Effector memory CD8-positive, alpha-beta T cell (primary cell): ENCODE results near the gene TLL1.

Source experiments
- ATAC-seq: fragments of 150-1000 bp; cut with Tn5 transposase; replicated peaks from 2 replicates; pipeline ENCODE4 v1.10.0; 2021; ENCODE audit warnings: mild to moderate bottlenecking, moderate library complexity
- DNase-seq, 3 experiments: peaks; one replicate each; pipeline ENCODE4 v3.0.0; 2021
- H3K27ac Mint-ChIP-seq, 2 donors: one replicate each; pipeline ENCODE4 v1.8.0; 2022; ENCODE audit warnings: mild to moderate bottlenecking in 2 of 2, mixed read lengths in 2 of 2, moderate library complexity in 2 of 2
- H3K27me3 Mint-ChIP-seq, 2 donors: one replicate each; pipeline ENCODE4 v1.8.0; 2022; ENCODE audit warnings: mixed read lengths in 2 of 2
- H3K36me3 Mint-ChIP-seq: one replicate; pipeline ENCODE4 v1.8.0; 2022; ENCODE audit warnings: mild to moderate bottlenecking, moderate library complexity, mixed read lengths; ENCODE audit not compliant: insufficient read depth
- H3K4me1 Mint-ChIP-seq, 2 donors: one replicate each; pipeline ENCODE4 v1.8.0; 2022; ENCODE audit warnings: low read depth in 2 of 2, mixed read lengths in 2 of 2
- H3K4me3 Mint-ChIP-seq, 2 donors: one replicate each; pipeline ENCODE4 v1.8.0; 2022; ENCODE audit warnings: mild to moderate bottlenecking in 2 of 2, mixed read lengths in 2 of 2, moderate library complexity in 2 of 2
- H3K9me3 Mint-ChIP-seq, 2 donors: one replicate each; pipeline ENCODE4 v1.8.0; 2022; ENCODE audit warnings: mixed read lengths in 2 of 2

TLL1 gene

DNA sequence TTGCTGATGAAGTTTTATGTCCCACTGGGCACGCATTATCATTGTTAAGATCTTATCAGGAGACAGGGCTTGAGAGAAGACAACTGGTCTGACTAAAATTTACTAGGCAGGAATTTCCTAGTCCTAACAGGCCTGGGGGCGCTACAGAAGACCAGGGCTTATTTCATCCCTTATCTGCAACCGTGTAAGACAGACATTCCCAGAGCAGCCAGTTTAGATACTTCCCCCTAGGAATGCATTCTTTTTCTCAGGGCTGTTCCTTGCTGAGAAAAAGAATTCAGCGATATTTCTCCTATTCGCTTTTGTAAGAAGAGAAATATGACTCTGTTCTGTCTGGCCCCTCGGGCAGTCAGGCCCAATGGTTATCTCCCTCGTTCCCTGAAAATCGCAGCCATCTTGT lies 93.8 kb downstream of the TLL1 start:
- Mint-ChIP-seq H3K27me3 (no peaks in the 10 kb centered on the region), H3K4me1 (no peaks in the 10 kb centered on the region), H3K36me3 (no peaks in the 10 kb centered on the region), H3K9me3 (peaks cover 11 to 16% of the 10 kb centered on the region in 2 donors), H3K4me3 (no peak overlapping the region), H3K27ac (no peak overlapping the region)
- DNase-seq (no peak), ATAC-seq (no peak)

- H3K36me3 Mint-ChIP-seq, result no peaks in the 10 kb centered on the region
- H3K27ac Mint-ChIP-seq, result no peak overlapping the region
- DNase-seq (no peak), ATAC-seq (no peak)
- H3K4me3 Mint-ChIP-seq, result no peak overlapping the region
- no peaks in the 10 kb centered on the region for H3K27me3 Mint-ChIP-seq
- H3K9me3 Mint-ChIP-seq, result peaks cover 11 to 16% of the 10 kb centered on the region in 2 donors
- no peaks in the 10 kb centered on the region for H3K4me1 Mint-ChIP-seq
These were observed 94.4 kb downstream of the TLL1 start for GRCh38 chr4:165967486-165967885.

DNA sequence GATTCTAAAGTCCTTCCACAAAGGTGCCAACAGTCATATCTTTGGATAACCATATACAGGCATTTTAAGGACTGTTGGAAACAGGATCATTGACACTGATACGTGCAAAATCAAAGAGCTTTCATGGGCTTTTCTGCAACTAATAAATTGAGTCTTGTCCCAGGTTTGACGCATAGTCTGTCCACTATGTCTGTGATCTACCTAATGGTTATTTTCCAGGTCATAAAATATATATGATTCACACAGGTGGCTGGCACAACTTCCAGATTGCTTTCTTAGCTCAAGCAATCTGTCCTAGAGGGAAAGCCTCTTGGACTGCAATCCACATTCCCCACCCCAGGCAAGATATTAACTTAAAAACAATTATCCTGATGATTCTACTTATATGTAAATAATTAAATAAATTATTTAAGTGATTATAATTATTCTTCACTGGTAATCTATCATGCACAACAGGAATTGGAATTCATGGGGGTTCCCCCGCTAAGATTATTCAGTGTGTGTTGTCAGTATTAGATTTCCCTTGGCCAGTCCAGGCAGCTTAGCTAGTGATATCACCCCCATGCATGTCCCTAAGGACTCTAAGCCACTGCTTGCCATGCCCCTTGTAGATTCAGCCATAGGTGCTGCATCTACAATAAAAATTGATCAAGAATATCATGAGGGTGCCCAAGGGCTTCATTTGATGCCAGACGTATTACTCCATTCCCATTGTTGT lies 97.8 kb downstream of the TLL1 start:
- ATAC-seq (no peak), DNase-seq (no peak)
- H3K9me3 Mint-ChIP-seq, result peaks cover 13 to 16% of the 10 kb centered on the region in 2 donors
- H3K4me1 Mint-ChIP-seq, result no peaks in the 10 kb centered on the region
- no peaks in the 10 kb centered on the region for H3K27me3 Mint-ChIP-seq
- no peak overlapping the region for H3K27ac Mint-ChIP-seq
- H3K4me3 Mint-ChIP-seq, result no peak overlapping the region
- no peaks in the 10 kb centered on the region for H3K36me3 Mint-ChIP-seq

GRCh38 chr4:165971446-165971845 lies 98.4 kb downstream of the TLL1 start:
- DNase-seq (no peak), ATAC-seq (no peak)
- Mint-ChIP-seq H3K27me3 (no peaks in the 10 kb centered on the region), H3K36me3 (no peaks in the 10 kb centered on the region), H3K4me3 (no peak overlapping the region), H3K4me1 (no peaks in the 10 kb centered on the region), H3K9me3 (peaks cover 10% of the 10 kb centered on the region in 2 donors), H3K27ac (no peak overlapping the region)

DNA sequence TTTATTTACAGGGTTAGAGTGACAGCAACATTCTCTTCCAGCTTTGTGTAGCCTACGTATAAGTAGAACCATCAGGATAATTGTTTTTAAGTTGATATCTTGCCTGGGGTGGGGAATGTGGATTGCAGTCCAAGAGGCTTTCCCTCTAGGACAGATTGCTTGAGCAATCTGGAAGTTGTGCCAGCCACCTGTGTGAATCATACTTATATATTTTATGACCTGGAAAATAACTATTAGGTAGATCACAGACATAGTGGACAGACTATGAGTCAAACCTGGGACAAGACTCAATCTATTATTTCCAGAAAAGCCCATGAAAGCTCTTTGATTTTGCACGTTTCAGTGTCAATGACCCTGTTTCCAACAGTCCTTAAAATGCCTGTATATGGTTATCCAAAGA lies 98.9 kb downstream of the TLL1 start:
- H3K4me3 Mint-ChIP-seq, result no peak overlapping the region
- H3K27ac Mint-ChIP-seq, result no peak overlapping the region
- peaks cover 7 to 9% of the 10 kb centered on the region in 2 donors for H3K9me3 Mint-ChIP-seq
- no peaks in the 10 kb centered on the region for H3K4me1 Mint-ChIP-seq
- DNase-seq (no peak), ATAC-seq (no peak)
- no peaks in the 10 kb centered on the region for H3K27me3 Mint-ChIP-seq
- no peaks in the 10 kb centered on the region for H3K36me3 Mint-ChIP-seq

GRCh38 chr4:165972747-165973146 lies 99.7 kb downstream of the TLL1 start:
- peaks cover 7% of the 10 kb centered on the region in 2 donors for H3K9me3 Mint-ChIP-seq
- H3K4me1 Mint-ChIP-seq, result no peaks in the 10 kb centered on the region
- ATAC-seq, result no peak
- H3K36me3 Mint-ChIP-seq, result no peaks in the 10 kb centered on the region
- H3K27me3 Mint-ChIP-seq, result no peaks in the 10 kb centered on the region
- no peak for DNase-seq
- H3K27ac Mint-ChIP-seq, result no peak overlapping the region
- H3K4me3 Mint-ChIP-seq, result no peak overlapping the region

DNA sequence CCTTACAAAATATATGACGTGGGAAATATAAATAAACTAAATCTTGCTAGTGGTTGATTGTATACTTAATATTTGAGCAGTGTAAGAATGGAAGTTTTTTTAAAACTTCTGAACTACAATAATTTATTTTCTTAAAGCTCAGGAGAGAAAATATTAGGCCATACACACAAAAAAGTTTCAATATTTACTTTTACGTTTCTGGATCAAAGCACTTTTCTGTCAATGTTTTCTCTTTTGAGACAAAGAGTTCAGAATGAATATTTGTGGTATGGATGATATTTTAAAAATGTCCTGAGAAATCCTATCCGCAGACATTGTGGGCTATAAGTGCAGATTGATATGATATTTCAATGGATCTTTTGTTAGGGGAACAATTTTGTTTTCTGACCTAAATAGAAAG lies 109.9 kb downstream of the TLL1 start:
- Mint-ChIP-seq H3K4me3 (no peak overlapping the region), H3K36me3 (no peaks in the 10 kb centered on the region), H3K27me3 (no peaks in the 10 kb centered on the region), H3K27ac (no peak overlapping the region), H3K9me3 (peaks cover 0 to 7% of the 10 kb centered on the region in 2 donors), H3K4me1 (no peaks in the 10 kb centered on the region)
- ATAC-seq (no peak), DNase-seq (no peak)

- Mint-ChIP-seq H3K27ac (no peak overlapping the region), H3K4me3 (no peak overlapping the region), H3K4me1 (no peaks in the 10 kb centered on the region), H3K9me3 (peaks cover 0 to 7% of the 10 kb centered on the region in 2 donors), H3K36me3 (no peaks in the 10 kb centered on the region), H3K27me3 (no peaks in the 10 kb centered on the region)
- no peak for DNase-seq
- ATAC-seq, result no peak
These were observed 114.1 kb downstream of the TLL1 start for GRCh38 chr4:165986956-165987698.

DNA sequence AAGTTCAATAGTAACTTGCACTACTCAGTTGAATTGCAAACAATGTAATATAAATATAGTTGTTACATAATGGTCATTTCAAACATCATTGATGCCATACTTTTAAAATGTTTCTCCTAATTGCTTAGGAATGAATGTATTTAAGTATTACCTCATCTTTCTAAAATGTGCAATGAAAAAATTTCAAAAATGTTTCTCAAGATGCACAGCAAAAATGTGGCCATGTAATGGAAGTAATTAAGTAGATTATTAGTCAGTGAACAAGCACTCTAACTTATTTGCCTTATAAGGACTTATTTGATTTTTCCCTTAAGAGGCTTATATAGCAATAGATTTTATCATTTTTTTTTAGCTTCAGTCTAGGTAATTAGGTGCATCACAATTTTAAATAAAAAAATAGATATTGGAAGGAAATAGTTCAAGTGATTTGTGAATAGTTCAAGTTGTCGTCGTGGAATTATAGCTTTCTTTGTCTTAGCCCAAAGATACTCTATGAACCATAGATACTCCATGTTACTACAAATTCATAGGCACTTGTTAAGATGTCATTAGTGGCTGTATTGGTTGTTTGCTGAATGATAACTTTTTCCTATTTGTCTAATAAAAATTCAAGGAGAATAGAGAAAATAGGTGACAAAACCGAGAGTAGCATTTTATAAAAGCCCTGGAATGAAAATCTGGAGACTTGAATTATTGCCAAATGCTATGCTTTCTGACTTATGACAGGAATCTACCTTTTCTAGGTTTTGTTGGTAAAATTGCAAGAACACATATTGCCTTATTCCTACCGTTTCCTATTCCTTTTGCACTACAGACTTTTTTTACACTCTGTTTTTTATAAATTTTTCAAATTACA lies 118.5 kb downstream of the TLL1 start:
- Mint-ChIP-seq H3K4me3 (no peak overlapping the region), H3K27me3 (no peaks in the 10 kb centered on the region), H3K36me3 (no peaks in the 10 kb centered on the region), H3K27ac (no peak overlapping the region), H3K4me1 (no peaks in the 10 kb centered on the region), H3K9me3 (peaks cover 0 to 3% of the 10 kb centered on the region in 2 donors)
- DNase-seq (no peak), ATAC-seq (no peak)

DNA sequence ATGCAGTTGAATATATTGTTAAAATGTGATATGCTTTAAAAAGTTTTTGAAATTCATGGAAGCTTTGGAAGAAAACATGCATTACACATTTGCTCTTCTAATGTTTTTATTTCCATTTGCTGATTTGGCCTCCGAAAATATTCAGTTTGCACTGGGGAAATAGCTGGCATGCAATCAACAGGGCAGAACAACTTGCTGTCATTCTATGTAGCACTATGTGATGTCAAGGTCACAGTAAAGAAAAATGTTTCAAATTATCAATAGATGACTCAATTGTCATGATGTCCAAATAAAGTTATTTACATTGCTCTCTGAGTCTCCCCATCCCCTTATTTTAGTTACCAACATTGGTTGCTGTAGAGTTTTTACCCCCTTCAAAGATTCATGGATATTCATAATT lies 119.2 kb downstream of the TLL1 start:
- Mint-ChIP-seq H3K36me3 (no peaks in the 10 kb centered on the region), H3K9me3 (peaks cover 0 to 3% of the 10 kb centered on the region in 2 donors), H3K27ac (no peak overlapping the region), H3K4me1 (no peaks in the 10 kb centered on the region), H3K27me3 (no peaks in the 10 kb centered on the region), H3K4me3 (no peak overlapping the region)
- DNase-seq (no peak), ATAC-seq (no peak)

DNA sequence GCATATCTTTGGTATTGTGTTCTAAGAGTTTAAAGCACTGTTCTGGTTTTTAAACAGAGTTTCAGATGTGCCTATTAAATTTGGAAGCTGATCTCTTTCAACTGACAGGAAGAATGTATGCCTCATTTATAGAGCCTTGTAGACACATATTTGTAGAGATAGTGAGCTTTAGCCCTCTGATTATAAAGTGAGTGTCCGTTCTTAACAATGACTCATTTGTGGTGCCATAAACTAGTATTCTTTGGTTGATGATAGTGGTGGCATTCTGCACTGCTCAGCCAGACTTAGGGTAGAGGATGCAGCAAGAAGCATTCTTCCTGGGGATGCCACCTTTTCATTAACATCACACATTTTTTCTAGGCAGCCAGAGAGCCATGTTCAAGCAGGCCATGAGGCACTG lies 121.7 kb downstream of the TLL1 start:
- H3K27me3 Mint-ChIP-seq, result no peaks in the 10 kb centered on the region
- ATAC-seq, result no peak
- H3K4me3 Mint-ChIP-seq, result no peak overlapping the region
- H3K9me3 Mint-ChIP-seq, result peaks cover 0 to 3% of the 10 kb centered on the region in 2 donors
- H3K4me1 Mint-ChIP-seq, result no peaks in the 10 kb centered on the region
- DNase-seq, result no peak
- H3K27ac Mint-ChIP-seq, result no peak overlapping the region
- no peaks in the 10 kb centered on the region for H3K36me3 Mint-ChIP-seq

DNA sequence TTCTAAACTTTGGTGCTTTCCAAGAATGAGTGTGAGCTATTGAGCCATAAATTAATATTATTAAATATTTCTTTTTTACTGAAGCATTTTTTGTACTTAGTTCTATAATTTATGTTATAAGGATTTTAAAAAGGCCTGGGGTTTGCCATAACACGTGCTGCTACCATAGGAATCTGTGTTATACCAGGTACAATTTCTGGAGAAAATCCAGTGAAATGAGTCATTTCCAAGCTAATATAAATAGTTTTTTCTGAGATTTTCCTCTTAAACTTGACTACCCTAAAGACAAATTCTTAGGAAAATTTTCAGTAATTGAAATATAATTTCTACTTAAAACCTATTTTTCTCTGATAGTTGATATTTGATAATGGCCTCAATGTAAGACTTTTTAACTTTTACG lies 130.8 kb downstream of the TLL1 start:
- Mint-ChIP-seq H3K27me3 (no peaks in the 10 kb centered on the region), H3K9me3 (peaks cover 0 to 9% of the 10 kb centered on the region in 2 donors), H3K27ac (no peak overlapping the region), H3K4me1 (no peaks in the 10 kb centered on the region), H3K4me3 (no peak overlapping the region), H3K36me3 (no peaks in the 10 kb centered on the region)
- ATAC-seq, result no peak
- no peak for DNase-seq

- no peak for DNase-seq
- Mint-ChIP-seq H3K27me3 (no peaks in the 10 kb centered on the region), H3K9me3 (peaks cover 0 to 9% of the 10 kb centered on the region in 2 donors), H3K4me1 (no peaks in the 10 kb centered on the region), H3K4me3 (no peak overlapping the region), H3K27ac (no peak overlapping the region), H3K36me3 (no peaks in the 10 kb centered on the region)
- no peak for ATAC-seq
These were observed 133.2 kb downstream of the TLL1 start for GRCh38 chr4:166006217-166006616.
